Transverse colon (tissue), 4 donors: ENCODE data around the gene PLCL2. TPM values are rescaled to one million over a fixed set of nuclear protein-coding genes. Genes with fewer than 3 reads are reported as not detected.

Experiments
- DNase-seq: peaks from one replicate; pipeline ENCODE4 v3.0.0-alpha.2; 2019
- H3K27ac ChIP-seq, 4 donors: fragments of 200-600 bp; sonication (generic); 2 replicates each; pipeline ENCODE4 v1.5.1; 2016 to 2018; ENCODE audit warnings: inconsistent platforms in 4 of 4
- H3K27me3 ChIP-seq: fragments of 200-600 bp; sonication (generic); 2 replicates; pipeline ENCODE4 v1.5.1; 2017; ENCODE audit warnings: inconsistent platforms
- H3K36me3 ChIP-seq, 4 donors: fragments of 200-600 bp; sonication (generic); 2 replicates each; pipeline ENCODE4 v1.5.1; 2017 to 2019; ENCODE audit warnings: inconsistent platforms in 4 of 4
- H3K4me1 ChIP-seq, 4 donors: fragments of 200-600 bp; sonication (generic); 2 replicates each; pipeline ENCODE4 v1.5.1; 2017 to 2020; ENCODE audit warnings: inconsistent platforms in 4 of 4
- H3K4me3 ChIP-seq, 4 donors: fragments of 200-600 bp; sonication (generic); 1 replicate in 1 of 4; 2 replicates in 3 of 4; pipeline versions ENCODE4 v1.5.1 to v1.6.1; 2017 to 2019; ENCODE audit warnings: inconsistent platforms in 4 of 4
- H3K9me3 ChIP-seq, 2 donors: fragments of 200-600 bp; sonication (generic); 2 replicates each; pipeline ENCODE4 v1.5.1; 2017 to 2019; ENCODE audit warnings: inconsistent platforms in 2 of 2
- CTCF ChIP-seq, 5 experiments: fragments of 200-600 bp in 3 of 5; fragments of 450-650 bp in 2 of 5; sonication (generic) in 3 of 5; IDR thresholded peaks; 1 replicate in 2 of 5; 2 replicates in 3 of 5; pipeline ENCODE4 v1.5.1; 2016 to 2017; ENCODE audit warnings: antibody characterized with exemption in 5 of 5, inconsistent platforms in 3 of 5, mild to moderate bottlenecking in 2 of 5, moderate library complexity in 1 of 5
- EP300 ChIP-seq: sonication (generic); formaldehyde crosslinking; IDR thresholded peaks from one replicate; pipeline ENCODE4 v1.6.1; 2017; ENCODE audit warnings: antibody characterized with exemption, low read depth
- POLR2A ChIP-seq: fragments of 450-650 bp; IDR thresholded peaks from one replicate; pipeline ENCODE4 v1.6.1; 2016; ENCODE audit warnings: antibody characterized with exemption, mild to moderate bottlenecking, moderate library complexity
- POLR2AphosphoS5 ChIP-seq, 3 donors: sonication (generic); formaldehyde crosslinking; IDR thresholded peaks; one replicate each; pipeline ENCODE4 v1.6.1; 2016; ENCODE audit warnings: antibody characterized with exemption in 3 of 3
- WGBS, 2 donors: methylation state at CpG; one replicate each; pipeline ENCODE4 v1.1.5; 2018; ENCODE audit warnings: low coverage in 1 of 2; 5-methylcytosine and 5-hydroxymethylcytosine counted together
- in situ Hi-C, 4 donors: fragments of 200-750 bp; cut with MboI; loops; one replicate each; pipeline versions ENCODE4 v1.15.0 to v1.15.1; 2017; ENCODE audit warnings: low sequenced_read_pairs in 3 of 4, low pct_ligation_motif_present in 1 of 4, low pct_unique_long_range_greater_than_20kb in 1 of 4
- intact Hi-C: fragments of 100-400 bp; cut with DNase I; formaldehyde crosslinking; loops from one replicate; pipeline ENCODE4 v1.15.1; 2023; ENCODE audit warnings: low total_unique reads
- total RNA-seq, 4 donors: library from RNA; depleted of rRNA; stranded (reverse); fragments of >200 nt; gene quantifications; one replicate each; pipeline ENCODE4 v1.1.0, GENCODE V29; 2016

The PLCL2 gene
- total RNA-seq, 4 donors from 2014 or later = 17.2 to 41.4 (median 35.9) TPM

GRCh38 chr3:17130956-17131355, 246.2 kb downstream of the PLCL2 start:
- no peak overlapping the region for H3K4me3 ChIP-seq
- TF ChIP-seq POLR2AphosphoS5 (IDR thresholded peaks at IDR 0.05) (no peak), CTCF (IDR thresholded peaks at IDR 0.05) (no peak), EP300 (no peak), POLR2A (no peak)
- no peaks in the 10 kb centered on the region for H3K4me1 ChIP-seq
- intact Hi-C loops (no loop called here), in situ Hi-C loops (no loop called here)
- no peaks in the 10 kb centered on the region for H3K9me3 ChIP-seq
- WGBS, 2 donors = 90 to 100% methylated on average over 1 to 3 of the region's 3 CpGs
- no peaks in the 10 kb centered on the region for H3K36me3 ChIP-seq
- H3K27me3 ChIP-seq = no peaks in the 10 kb centered on the region
- no peak overlapping the region for H3K27ac ChIP-seq
- no peak for DNase-seq

- no peak for DNase-seq
- Histone ChIP-seq H3K27me3 (no peaks in the 10 kb centered on the region), H3K9me3 (no peaks in the 10 kb centered on the region), H3K36me3 (no peaks in the 10 kb centered on the region), H3K4me1 (no peaks in the 10 kb centered on the region), H3K27ac (no peak overlapping the region), H3K4me3 (no peak overlapping the region)
- WGBS, 2 donors = 20 to 88% methylated on average over 1 to 10 of the region's 10 CpGs
- intact Hi-C loops = no loop called here
- in situ Hi-C loops = no loop called here
- TF ChIP-seq POLR2A (no peak), EP300 (no peak), CTCF (IDR thresholded peaks at IDR 0.05) (no peak), POLR2AphosphoS5 (IDR thresholded peaks at IDR 0.05) (no peak)
Observed at GRCh38 chr3:17132286-17133115, 247.7 kb downstream of the PLCL2 start.

- intact Hi-C loops = no loop called here
- Histone ChIP-seq H3K27me3 (no peaks in the 10 kb centered on the region), H3K4me1 (no peaks in the 10 kb centered on the region), H3K27ac (no peak overlapping the region), H3K9me3 (no peaks in the 10 kb centered on the region), H3K4me3 (no peak overlapping the region), H3K36me3 (no peaks in the 10 kb centered on the region)
- TF ChIP-seq POLR2A (no peak), CTCF (IDR thresholded peaks at IDR 0.05) (no peak), EP300 (no peak), POLR2AphosphoS5 (IDR thresholded peaks at IDR 0.05) (no peak)
- WGBS, 2 donors = 78 to 91% methylated on average over 4 to 19 of the region's 19 CpGs
- no peak for DNase-seq
- in situ Hi-C loops = no loop called here
Observed at GRCh38 chr3:17133632-17134545, 249.1 kb downstream of the PLCL2 start.

- DNase-seq = no peak
- H3K9me3 ChIP-seq = no peaks in the 10 kb centered on the region
- intact Hi-C loops (no loop called here), in situ Hi-C loops (no loop called here)
- H3K27ac ChIP-seq = no peak overlapping the region
- no peak for TF ChIP-seq POLR2A
- no peak for TF ChIP-seq CTCF (IDR thresholded peaks at IDR 0.05)
- no peak for TF ChIP-seq POLR2AphosphoS5 (IDR thresholded peaks at IDR 0.05)
- no peak for TF ChIP-seq EP300
- no peaks in the 10 kb centered on the region for H3K27me3 ChIP-seq
- H3K4me1 ChIP-seq = no peaks in the 10 kb centered on the region
- no peak overlapping the region for H3K4me3 ChIP-seq
- H3K36me3 ChIP-seq = no peaks in the 10 kb centered on the region
Observed at GRCh38 chr3:17135696-17136095, 250.9 kb downstream of the PLCL2 start.
